D721Med (cell line): ENCODE results near the gene FAM98A.

Experiments
- DNase-seq: peaks from one replicate; pipeline ENCODE4 v3.0.0; 2011; ENCODE audit warnings: low spot score; ENCODE audit not compliant: insufficient read length
- FAIRE-seq: peaks from 2 replicates; lab custom pipeline; 2011; peaks lifted over from hg19 to GRCh38; lab: Jason Lieb, UNC
- TF ChIP-seq, protein P1 (sequence below): IDR thresholded peaks from 2 replicates; pipeline ENCODE4 v1.5.1; 2012; ENCODE audit warnings: mild to moderate bottlenecking, control low read depth; ENCODE audit not compliant: insufficient read depth; ENCODE audit errors: missing control alignments

The FAM98A gene

GRCh38 chr2:33607251-33607721 lies 8.2 kb upstream of the FAM98A start:
- TF ChIP-seq, protein P1, sequence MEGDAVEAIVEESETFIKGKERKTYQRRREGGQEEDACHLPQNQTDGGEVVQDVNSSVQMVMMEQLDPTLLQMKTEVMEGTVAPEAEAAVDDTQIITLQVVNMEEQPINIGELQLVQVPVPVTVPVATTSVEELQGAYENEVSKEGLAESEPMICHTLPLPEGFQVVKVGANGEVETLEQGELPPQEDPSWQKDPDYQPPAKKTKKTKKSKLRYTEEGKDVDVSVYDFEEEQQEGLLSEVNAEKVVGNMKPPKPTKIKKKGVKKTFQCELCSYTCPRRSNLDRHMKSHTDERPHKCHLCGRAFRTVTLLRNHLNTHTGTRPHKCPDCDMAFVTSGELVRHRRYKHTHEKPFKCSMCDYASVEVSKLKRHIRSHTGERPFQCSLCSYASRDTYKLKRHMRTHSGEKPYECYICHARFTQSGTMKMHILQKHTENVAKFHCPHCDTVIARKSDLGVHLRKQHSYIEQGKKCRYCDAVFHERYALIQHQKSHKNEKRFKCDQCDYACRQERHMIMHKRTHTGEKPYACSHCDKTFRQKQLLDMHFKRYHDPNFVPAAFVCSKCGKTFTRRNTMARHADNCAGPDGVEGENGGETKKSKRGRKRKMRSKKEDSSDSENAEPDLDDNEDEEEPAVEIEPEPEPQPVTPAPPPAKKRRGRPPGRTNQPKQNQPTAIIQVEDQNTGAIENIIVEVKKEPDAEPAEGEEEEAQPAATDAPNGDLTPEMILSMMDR: no peak
- FAIRE-seq: no peak
- no peak for DNase-seq

DNA sequence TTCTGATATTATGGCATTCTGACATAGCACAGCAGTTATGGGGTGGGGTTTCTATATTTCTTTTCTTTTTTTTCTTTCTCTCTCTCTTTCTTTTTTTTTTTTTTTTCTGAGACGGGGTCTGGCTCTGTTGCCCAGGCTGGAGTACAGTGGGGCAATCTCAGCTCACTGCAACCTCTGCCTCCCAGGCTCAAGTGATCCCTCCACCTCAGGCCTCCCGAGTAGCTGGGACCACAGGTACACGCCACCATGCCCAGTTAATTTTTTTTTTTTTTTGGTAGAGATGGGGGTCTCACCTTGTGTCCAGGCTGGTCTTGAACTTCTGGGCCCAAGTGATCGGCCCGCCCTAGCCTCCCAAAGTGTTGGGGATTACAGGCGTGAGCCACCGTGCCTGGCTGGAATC lies 7.5 kb upstream of the FAM98A start:
- TF ChIP-seq, protein P1: no peak
- FAIRE-seq (no peak), DNase-seq (no peak)

- no peak for FAIRE-seq
- no peak for DNase-seq
- TF ChIP-seq, protein P1: no peak
Observed at GRCh38 chr2:33606100-33606499, 7.0 kb upstream of the FAM98A start.

- TF ChIP-seq, protein P1: no peak
- no peak for DNase-seq
- FAIRE-seq: no peak
Observed at GRCh38 chr2:33605056-33605455, 6.0 kb upstream of the FAM98A start.

DNA sequence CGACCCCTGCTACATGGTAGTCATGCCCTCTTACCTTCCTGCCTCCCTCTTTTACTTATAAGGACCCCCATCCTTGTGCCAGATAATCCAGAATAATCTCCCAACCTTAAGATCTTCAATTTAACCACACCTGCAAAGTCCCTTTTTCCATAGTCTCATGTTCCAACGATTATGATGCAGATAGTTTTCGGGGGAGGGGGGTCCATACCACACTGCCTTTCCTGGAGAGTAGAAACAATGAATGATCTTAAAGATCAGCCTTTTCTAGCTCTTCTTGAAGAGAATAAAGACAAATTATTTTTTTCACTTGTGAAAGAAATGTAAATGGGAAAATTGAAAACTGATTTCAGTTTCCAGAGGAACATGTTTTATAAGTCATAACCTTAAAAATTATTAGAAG lies 4.3 kb upstream of the FAM98A start:
- FAIRE-seq (no peak), DNase-seq (no peak)
- TF ChIP-seq, protein P1: no peak

- no peak for FAIRE-seq
Observed at GRCh38 chr2:33602201-33602830, 3.2 kb upstream of the FAM98A start.

DNA sequence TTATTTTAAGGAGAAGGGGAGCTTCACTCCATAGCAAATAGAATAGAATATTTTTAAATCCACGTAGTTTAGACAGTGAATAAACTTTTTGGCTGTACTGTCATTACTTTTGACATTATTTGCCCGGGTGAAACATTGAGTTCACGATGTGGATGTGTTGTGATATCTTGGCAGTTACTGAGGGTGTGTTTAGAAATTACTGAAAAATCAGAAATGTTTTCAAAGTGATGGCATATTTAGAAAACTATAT lies 769 bp upstream of the FAM98A start:
- TF ChIP-seq, protein P1: no peak
- DNase-seq (no peak), FAIRE-seq (no peak)

More at GRCh38 chr2:33602201-33602830, 3.2 kb upstream of the FAM98A start:
- TF ChIP-seq, protein P1: no peak
- no peak for DNase-seq
